DOHH2 (cell line): ENCODE results near the gene ARHGAP44.

Experiments used
- CTCF ChIP-seq: fragments of 200-600 bp; sonication (generic); IDR thresholded peaks from one replicate; pipeline ENCODE4 v1.5.1; 2014; ENCODE audit warnings: antibody characterized with exemption, mild to moderate bottlenecking, low read depth, low read length; ENCODE audit not compliant: poor library complexity, severe bottlenecking
- EZH2phosphoT487 ChIP-seq: fragments of 200-600 bp; sonication (generic); IDR thresholded peaks from 2 replicates; pipeline ENCODE4 v1.6.1; 2017; ENCODE audit warnings: borderline replicate concordance, mild to moderate bottlenecking, antibody characterized with exemption, low read length, moderate library complexity, mixed read lengths

- no peak for TF ChIP-seq CTCF
- TF ChIP-seq EZH2phosphoT487: no peak
Measured at GRCh38 chr17:12927001-12927400, 137.7 kb downstream of the ARHGAP44 start.
